Ishikawa (cell line): ENCODE measurements around the gene WDR70.

Experiments
- CEBPB ChIP-seq: IDR thresholded peaks from 2 replicates; pipeline ENCODE4 v1.6.1; 2012
- CREB1 ChIP-seq: IDR thresholded peaks from 2 replicates; pipeline ENCODE4 v1.6.1; 2012; ENCODE audit warnings: low read depth
- EGR1 ChIP-seq: IDR thresholded peaks from 2 replicates; pipeline ENCODE4 v1.6.1; 2012
- EP300 ChIP-seq: IDR thresholded peaks from 2 replicates; pipeline ENCODE4 v1.6.1; 2012; ENCODE audit warnings: borderline replicate concordance
- FOXM1 ChIP-seq: IDR thresholded peaks from 2 replicates; pipeline ENCODE4 v1.6.1; 2012; ENCODE audit warnings: low read depth, borderline replicate concordance
- MAX ChIP-seq: IDR thresholded peaks from 2 replicates; pipeline ENCODE4 v1.6.1; 2012
- NFIC ChIP-seq: IDR thresholded peaks from 2 replicates; pipeline ENCODE4 v1.6.1; 2012
- RAD21 ChIP-seq: IDR thresholded peaks from 2 replicates; pipeline ENCODE4 v1.6.1; 2012; ENCODE audit warnings: low read depth
- TAF1 ChIP-seq: IDR thresholded peaks from 2 replicates; pipeline ENCODE4 v1.6.1; 2012; ENCODE audit warnings: low read depth, mild to moderate bottlenecking
- TCF12 ChIP-seq: IDR thresholded peaks from 2 replicates; pipeline ENCODE4 v1.6.1; 2012; ENCODE audit warnings: low read depth
- TEAD4 ChIP-seq: IDR thresholded peaks from 2 replicates; pipeline ENCODE4 v1.6.1; 2012
- YY1 ChIP-seq: IDR thresholded peaks from 2 replicates; pipeline ENCODE4 v1.6.1; 2012; ENCODE audit warnings: low read depth
- ZBTB7A ChIP-seq: IDR thresholded peaks from 2 replicates; pipeline ENCODE4 v1.6.1; 2012; ENCODE audit warnings: low read depth
- TF ChIP-seq, protein P1 (sequence below): IDR thresholded peaks from 2 replicates; pipeline ENCODE4 v1.6.1; 2012; ENCODE audit warnings: low read depth, mild to moderate bottlenecking
- TF ChIP-seq, protein P2 (sequence below): IDR thresholded peaks from 2 replicates; pipeline ENCODE4 v1.6.1; 2012

WDR70 gene

GRCh38 chr5:37532976-37533740 is 154.0 kb downstream of the WDR70 start:
- no peak for TF ChIP-seq YY1
- TF ChIP-seq RAD21 = no peak
- TF ChIP-seq ZBTB7A = no peak
- TF ChIP-seq, protein P1, sequence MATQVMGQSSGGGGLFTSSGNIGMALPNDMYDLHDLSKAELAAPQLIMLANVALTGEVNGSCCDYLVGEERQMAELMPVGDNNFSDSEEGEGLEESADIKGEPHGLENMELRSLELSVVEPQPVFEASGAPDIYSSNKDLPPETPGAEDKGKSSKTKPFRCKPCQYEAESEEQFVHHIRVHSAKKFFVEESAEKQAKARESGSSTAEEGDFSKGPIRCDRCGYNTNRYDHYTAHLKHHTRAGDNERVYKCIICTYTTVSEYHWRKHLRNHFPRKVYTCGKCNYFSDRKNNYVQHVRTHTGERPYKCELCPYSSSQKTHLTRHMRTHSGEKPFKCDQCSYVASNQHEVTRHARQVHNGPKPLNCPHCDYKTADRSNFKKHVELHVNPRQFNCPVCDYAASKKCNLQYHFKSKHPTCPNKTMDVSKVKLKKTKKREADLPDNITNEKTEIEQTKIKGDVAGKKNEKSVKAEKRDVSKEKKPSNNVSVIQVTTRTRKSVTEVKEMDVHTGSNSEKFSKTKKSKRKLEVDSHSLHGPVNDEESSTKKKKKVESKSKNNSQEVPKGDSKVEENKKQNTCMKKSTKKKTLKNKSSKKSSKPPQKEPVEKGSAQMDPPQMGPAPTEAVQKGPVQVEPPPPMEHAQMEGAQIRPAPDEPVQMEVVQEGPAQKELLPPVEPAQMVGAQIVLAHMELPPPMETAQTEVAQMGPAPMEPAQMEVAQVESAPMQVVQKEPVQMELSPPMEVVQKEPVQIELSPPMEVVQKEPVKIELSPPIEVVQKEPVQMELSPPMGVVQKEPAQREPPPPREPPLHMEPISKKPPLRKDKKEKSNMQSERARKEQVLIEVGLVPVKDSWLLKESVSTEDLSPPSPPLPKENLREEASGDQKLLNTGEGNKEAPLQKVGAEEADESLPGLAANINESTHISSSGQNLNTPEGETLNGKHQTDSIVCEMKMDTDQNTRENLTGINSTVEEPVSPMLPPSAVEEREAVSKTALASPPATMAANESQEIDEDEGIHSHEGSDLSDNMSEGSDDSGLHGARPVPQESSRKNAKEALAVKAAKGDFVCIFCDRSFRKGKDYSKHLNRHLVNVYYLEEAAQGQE = no peak
- no peak for TF ChIP-seq EP300
- TF ChIP-seq FOXM1 = no peak
- TF ChIP-seq TEAD4 = no peak
- no peak for TF ChIP-seq TAF1
- TF ChIP-seq, protein P2, sequence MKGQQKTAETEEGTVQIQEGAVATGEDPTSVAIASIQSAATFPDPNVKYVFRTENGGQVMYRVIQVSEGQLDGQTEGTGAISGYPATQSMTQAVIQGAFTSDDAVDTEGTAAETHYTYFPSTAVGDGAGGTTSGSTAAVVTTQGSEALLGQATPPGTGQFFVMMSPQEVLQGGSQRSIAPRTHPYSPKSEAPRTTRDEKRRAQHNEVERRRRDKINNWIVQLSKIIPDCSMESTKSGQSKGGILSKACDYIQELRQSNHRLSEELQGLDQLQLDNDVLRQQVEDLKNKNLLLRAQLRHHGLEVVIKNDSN = no peak
- no peak for TF ChIP-seq MAX
- TF ChIP-seq TCF12 = no peak
- no peak for TF ChIP-seq NFIC
- no peak for TF ChIP-seq CREB1

GRCh38 chr5:37533851-37534250 is 154.7 kb downstream of the WDR70 start:
- TF ChIP-seq EP300 (no peak), TEAD4 (no peak), CEBPB (no peak), CREB1 (no peak), FOXM1 (no peak)

GRCh38 chr5:37539459-37539858 is 160.3 kb downstream of the WDR70 start:
- TF ChIP-seq MAX = no peak
- TF ChIP-seq TEAD4 = no peak
- TF ChIP-seq FOXM1 = no peak
- no peak for TF ChIP-seq RAD21
- no peak for TF ChIP-seq ZBTB7A
- TF ChIP-seq EP300 = no peak
- no peak for TF ChIP-seq CREB1
- TF ChIP-seq, protein P2 = no peak
- no peak for TF ChIP-seq EGR1
- TF ChIP-seq, protein P1 = no peak
- TF ChIP-seq CEBPB = no peak
- TF ChIP-seq TAF1 = no peak

GRCh38 chr5:37543216-37543615 is 164.1 kb downstream of the WDR70 start:
- no peak for TF ChIP-seq FOXM1
- TF ChIP-seq CEBPB = no peak
- TF ChIP-seq MAX = no peak
- no peak for TF ChIP-seq EGR1
- no peak for TF ChIP-seq EP300
- no peak for TF ChIP-seq RAD21
- TF ChIP-seq, protein P1 = no peak
- no peak for TF ChIP-seq TCF12
- no peak for TF ChIP-seq CREB1
- TF ChIP-seq NFIC = no peak
- TF ChIP-seq, protein P2 = no peak
- no peak for TF ChIP-seq YY1
- TF ChIP-seq TAF1 = no peak
- no peak for TF ChIP-seq TEAD4
- TF ChIP-seq ZBTB7A = no peak
